ENCODE results near the gene SLX4IP.

Gene SLX4IP

DNA sequence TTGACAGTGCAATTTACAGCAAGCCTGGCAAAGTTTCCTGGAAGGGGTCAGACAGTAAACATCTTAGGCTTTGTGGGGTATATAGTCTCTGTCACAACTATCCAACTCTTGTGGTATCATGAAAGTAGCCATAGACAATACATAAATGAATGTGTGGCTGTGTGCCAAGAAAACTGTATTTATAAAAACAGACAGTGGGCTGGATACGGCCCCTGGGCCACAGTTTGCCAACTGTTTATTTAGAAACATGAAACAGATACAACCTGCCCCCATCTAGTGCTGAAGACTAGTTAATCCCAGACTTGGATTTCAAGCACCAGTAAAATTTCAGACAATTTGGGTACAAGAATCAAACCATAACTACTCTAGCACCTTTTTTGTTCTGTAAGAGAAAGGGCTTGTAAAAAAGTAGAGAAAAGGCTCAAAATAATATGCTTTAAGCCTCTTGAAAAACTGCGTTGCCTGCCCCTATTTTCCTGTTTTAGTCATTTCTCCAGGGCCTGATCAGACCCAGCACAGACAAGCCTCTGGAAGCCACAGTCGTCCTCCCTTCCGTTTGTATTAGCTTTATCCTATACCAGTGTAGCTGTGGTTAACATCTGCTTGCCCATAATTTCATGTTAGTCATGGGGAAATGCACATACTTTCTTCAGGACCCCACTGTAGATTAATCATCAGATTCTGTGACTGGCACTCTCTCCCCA is 207.9 kb downstream of the SLX4IP start:
- no peak overlapping the region for H3K4me3 ChIP-seq (ENCODE audit: low read depth, low read length)
- TF ChIP-seq, protein P1, sequence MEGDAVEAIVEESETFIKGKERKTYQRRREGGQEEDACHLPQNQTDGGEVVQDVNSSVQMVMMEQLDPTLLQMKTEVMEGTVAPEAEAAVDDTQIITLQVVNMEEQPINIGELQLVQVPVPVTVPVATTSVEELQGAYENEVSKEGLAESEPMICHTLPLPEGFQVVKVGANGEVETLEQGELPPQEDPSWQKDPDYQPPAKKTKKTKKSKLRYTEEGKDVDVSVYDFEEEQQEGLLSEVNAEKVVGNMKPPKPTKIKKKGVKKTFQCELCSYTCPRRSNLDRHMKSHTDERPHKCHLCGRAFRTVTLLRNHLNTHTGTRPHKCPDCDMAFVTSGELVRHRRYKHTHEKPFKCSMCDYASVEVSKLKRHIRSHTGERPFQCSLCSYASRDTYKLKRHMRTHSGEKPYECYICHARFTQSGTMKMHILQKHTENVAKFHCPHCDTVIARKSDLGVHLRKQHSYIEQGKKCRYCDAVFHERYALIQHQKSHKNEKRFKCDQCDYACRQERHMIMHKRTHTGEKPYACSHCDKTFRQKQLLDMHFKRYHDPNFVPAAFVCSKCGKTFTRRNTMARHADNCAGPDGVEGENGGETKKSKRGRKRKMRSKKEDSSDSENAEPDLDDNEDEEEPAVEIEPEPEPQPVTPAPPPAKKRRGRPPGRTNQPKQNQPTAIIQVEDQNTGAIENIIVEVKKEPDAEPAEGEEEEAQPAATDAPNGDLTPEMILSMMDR (IDR thresholded peaks at IDR 0.05; ENCODE audit: insufficient read depth, low read depth, low read length, missing control alignments): no peak
- DNase-seq (ENCODE audit: low read depth): no peak

DNA sequence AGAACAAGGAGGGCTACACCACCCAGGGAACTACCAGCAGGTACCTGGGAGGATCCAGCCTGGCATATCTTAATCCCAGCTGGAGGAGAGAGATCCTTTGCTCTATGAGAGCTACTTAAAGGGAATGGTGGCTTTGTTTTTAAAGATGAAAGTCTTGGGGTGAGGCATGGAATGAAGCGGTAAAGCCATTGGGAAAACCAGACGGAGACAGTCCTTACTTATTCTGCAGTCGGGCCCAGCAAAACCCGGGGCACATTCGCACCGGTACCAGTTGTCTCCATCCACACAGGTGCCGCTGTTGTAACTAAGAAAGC is 208.4 kb downstream of the SLX4IP start:
- DNase-seq (ENCODE audit: low read depth): no peak
- TF ChIP-seq, protein P1 (IDR thresholded peaks at IDR 0.05; ENCODE audit: insufficient read depth, low read depth, low read length, missing control alignments): no peak
- H3K4me3 ChIP-seq (ENCODE audit: low read depth, low read length): no peak overlapping the region

DNA sequence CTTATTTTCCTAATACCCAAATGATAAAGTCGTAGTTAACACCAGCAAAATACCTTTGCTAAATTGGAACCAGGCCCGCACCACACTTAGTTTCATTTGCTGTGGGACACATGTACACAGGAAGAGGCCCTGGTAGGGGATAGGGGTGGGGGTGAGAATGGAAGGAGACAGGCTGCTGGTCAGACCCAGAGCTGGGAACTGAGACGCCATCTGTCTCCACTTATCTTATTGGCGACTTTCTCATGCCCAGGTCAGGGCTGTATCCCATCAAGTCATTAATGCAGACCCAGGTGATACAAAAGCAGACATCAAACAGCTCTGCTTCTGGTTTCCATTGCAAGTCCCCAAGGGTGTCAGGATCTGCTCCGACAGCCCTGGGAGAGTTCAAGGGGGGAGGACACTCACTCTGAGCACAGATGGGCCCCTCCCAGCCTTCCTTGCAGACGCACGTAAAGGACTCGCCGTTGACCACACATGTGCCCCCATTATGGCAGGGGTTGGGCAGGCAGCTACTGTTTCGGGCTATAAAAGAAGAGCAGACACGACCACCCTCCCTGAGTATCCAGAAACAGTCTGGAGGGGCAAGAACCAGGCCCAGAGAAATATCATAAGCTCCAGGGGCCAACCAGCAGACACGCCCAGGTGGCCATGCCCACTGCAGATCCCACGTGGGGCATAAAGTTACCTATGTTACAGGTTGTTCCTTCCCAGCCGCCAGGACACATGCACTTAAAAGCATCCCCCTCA is 209.5 kb downstream of the SLX4IP start:
- TF ChIP-seq, protein P1 (IDR thresholded peaks at IDR 0.05; ENCODE audit: insufficient read depth, low read depth, low read length, missing control alignments): no peak
- DNase-seq (ENCODE audit: low read depth): peak; percentile 81

DNA sequence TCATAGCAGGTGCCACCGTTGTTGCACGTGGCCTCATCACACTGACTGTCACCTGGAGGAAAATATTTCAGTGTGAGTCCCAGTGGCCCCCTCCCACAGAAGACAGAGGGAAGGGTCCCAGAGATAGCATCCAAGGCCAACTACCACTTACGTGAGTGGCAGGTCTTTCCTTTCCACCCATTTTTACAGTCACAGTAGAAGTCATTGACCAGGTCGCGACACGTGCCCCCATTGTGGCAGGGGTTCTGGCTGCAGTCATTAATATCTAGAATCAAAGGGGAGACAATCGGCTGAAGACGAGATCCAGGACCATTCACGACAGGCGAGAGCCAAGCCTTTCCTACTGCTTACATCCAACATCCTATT is 210.1 kb downstream of the SLX4IP start:
- H3K4me3 ChIP-seq (ENCODE audit: low read depth, low read length): no peak overlapping the region
- TF ChIP-seq, protein P1 (IDR thresholded peaks at IDR 0.05; ENCODE audit: insufficient read depth, low read depth, low read length, missing control alignments): no peak
- no peak for DNase-seq (ENCODE audit: low read depth)

More for the DNA sequence above, 209.5 kb downstream of the SLX4IP start:
- no peak overlapping the region for H3K4me3 ChIP-seq (ENCODE audit: low read depth, low read length)

DNA sequence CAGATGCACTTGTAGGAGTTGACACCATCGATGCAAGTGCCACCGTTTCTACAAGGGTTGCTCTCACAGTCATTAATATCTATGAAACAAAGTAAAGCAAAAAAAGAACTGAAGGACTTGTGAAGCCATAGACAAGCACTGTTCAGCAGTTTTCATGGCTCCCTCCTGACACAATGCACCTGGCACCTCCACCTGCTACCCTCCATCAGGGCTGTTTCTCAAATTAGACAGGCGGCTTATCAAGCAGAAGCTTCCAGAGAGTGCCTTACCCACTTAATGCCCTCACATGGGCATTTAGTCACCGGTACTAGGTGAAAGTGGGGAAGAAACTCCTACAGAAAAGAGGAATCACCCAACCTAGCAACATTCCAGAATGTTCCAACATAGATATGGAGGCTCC is 210.9 kb downstream of the SLX4IP start:
- TF ChIP-seq, protein P1 (IDR thresholded peaks at IDR 0.05; ENCODE audit: insufficient read depth, low read depth, low read length, missing control alignments): no peak
- no peak for DNase-seq (ENCODE audit: low read depth)
- no peak overlapping the region for H3K4me3 ChIP-seq (ENCODE audit: low read depth, low read length)

DNA sequence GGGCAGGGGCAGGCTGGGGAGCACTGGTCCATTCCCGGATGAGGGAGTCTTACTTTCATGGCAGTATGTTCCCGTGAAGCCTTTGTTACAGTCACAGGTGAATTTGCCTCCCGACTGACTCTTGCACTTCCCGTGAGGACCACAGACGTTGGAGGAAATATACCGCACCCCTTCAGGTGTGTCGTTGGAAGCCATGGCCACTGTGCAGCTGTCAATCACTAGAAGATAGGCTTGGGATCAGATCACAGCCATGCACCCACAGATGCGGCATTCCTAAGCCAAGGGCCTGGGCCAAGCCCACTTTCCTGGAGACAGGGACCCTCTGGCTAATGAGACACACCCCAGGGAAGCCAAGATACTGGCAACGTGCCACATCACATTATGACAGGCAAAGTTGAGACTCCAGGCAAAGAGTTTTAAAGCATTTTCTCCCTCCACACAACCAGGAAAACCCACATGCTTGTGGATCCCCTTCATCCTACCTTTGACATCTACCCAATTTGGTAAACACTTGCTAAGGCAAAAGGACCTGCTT is 211.8 kb downstream of the SLX4IP start:
- TF ChIP-seq, protein P1 (IDR thresholded peaks at IDR 0.05; ENCODE audit: insufficient read depth, low read depth, low read length, missing control alignments): no peak

More for the DNA sequence above, 211.8 kb downstream of the SLX4IP start:
- no peak for DNase-seq (ENCODE audit: low read depth)
- no peak overlapping the region for H3K4me3 ChIP-seq (ENCODE audit: low read depth, low read length)

Data from GM12865 (cell line).